GM23338 (cell line): ENCODE results near the gene PPP4R1. TPM values are rescaled to one million over a fixed set of nuclear protein-coding genes. Genes with fewer than 3 reads are reported as not detected.

Source experiments
- ATAC-seq: fragments of 200-7000 bp; cut with Tn5 transposase; 3 replicates; pipeline ENCODE4 v1.9.1; 2020
- DNase-seq: peaks from one replicate; pipeline ENCODE4 v3.0.0-alpha.2; 2015; ENCODE audit warnings: low spot score
- H2AFZ ChIP-seq: fragments of 200-600 bp; sonication (generic); 2 replicates; pipeline ENCODE4 v1.8.0; 2016; ENCODE audit warnings: antibody characterized with exemption, mild to moderate bottlenecking, moderate library complexity
- H3F3A ChIP-seq: fragments of 200-600 bp; sonication (generic); replicated peaks from 2 replicates; pipeline ENCODE4 v1.8.0; 2017; ENCODE audit warnings: antibody characterized with exemption, mixed run types, low read depth
- H3K27ac ChIP-seq: fragments of 200-600 bp; sonication (generic); 2 replicates; pipeline ENCODE4 v1.6.1; 2016; ENCODE audit warnings: low read depth
- H3K27me3 ChIP-seq: fragments of 200-600 bp; sonication (generic); 2 replicates; pipeline ENCODE4 v1.8.0; 2016; ENCODE audit warnings: mild to moderate bottlenecking, mixed run types, moderate library complexity; ENCODE audit not compliant: insufficient read depth
- H3K36me3 ChIP-seq: fragments of 200-600 bp; sonication (generic); 2 replicates; pipeline ENCODE4 v1.8.0; 2016; ENCODE audit warnings: mild to moderate bottlenecking; ENCODE audit not compliant: insufficient read depth
- H3K4me1 ChIP-seq: fragments of 200-600 bp; sonication (generic); 2 replicates; pipeline ENCODE4 v1.8.0; 2016; ENCODE audit warnings: mild to moderate bottlenecking, moderate library complexity; ENCODE audit not compliant: insufficient read depth
- H3K4me2 ChIP-seq: fragments of 200-600 bp; sonication (generic); 2 replicates; pipeline ENCODE4 v1.7.1; 2017; ENCODE audit warnings: mixed run types
- H3K4me3 ChIP-seq: fragments of 200-600 bp; sonication (generic); 2 replicates; pipeline ENCODE4 v1.6.1; 2016; ENCODE audit warnings: mixed run types
- H3K79me2 ChIP-seq: fragments of 200-600 bp; sonication (generic); replicated peaks from 2 replicates; pipeline ENCODE4 v1.8.0; 2017; ENCODE audit warnings: mild to moderate bottlenecking; ENCODE audit not compliant: insufficient read depth
- H3K9me2 ChIP-seq: fragments of 200-600 bp; sonication (generic); 2 replicates; pipeline ENCODE4 v1.8.0; 2017; ENCODE audit not compliant: insufficient read depth
- H4K20me1 ChIP-seq: fragments of 200-600 bp; sonication (generic); replicated peaks from 2 replicates; pipeline ENCODE4 v1.8.0; 2017; ENCODE audit warnings: mild to moderate bottlenecking; ENCODE audit not compliant: insufficient read depth
- H3K27ac Mint-ChIP-seq: 2 replicates; pipeline ENCODE4 v1.8.0; 2020; ENCODE audit warnings: inconsistent platforms, mild to moderate bottlenecking, moderate library complexity, mixed read lengths
- H3K27me3 Mint-ChIP-seq: 3 replicates; pipeline ENCODE4 v1.8.0; 2022; ENCODE audit warnings: low read depth, mild to moderate bottlenecking, moderate library complexity, mixed read lengths, inconsistent platforms; ENCODE audit not compliant: insufficient read depth, poor library complexity
- H3K36me3 Mint-ChIP-seq: 3 replicates; pipeline ENCODE4 v1.8.0; 2021; ENCODE audit warnings: low read depth, mild to moderate bottlenecking, inconsistent platforms, moderate library complexity, mixed read lengths
- H3K4me1 Mint-ChIP-seq: 3 replicates; pipeline ENCODE4 v1.8.0; 2020; ENCODE audit warnings: mild to moderate bottlenecking, inconsistent platforms, mixed read lengths
- H3K4me3 Mint-ChIP-seq: 3 replicates; pipeline ENCODE4 v1.8.0; 2021; ENCODE audit warnings: moderate library complexity, mild to moderate bottlenecking, inconsistent platforms, mixed read lengths
- H3K9me3 Mint-ChIP-seq: 3 replicates; pipeline ENCODE4 v1.8.0; 2020; ENCODE audit warnings: moderate library complexity, mild to moderate bottlenecking, inconsistent platforms, mixed read lengths
- CREB1 ChIP-seq: fragments of 250-450 bp; sonication (Bioruptor Pico); IDR thresholded peaks from 2 replicates; pipeline ENCODE4 v1.5.0; 2020; ENCODE audit warnings: low read depth, mild to moderate bottlenecking, moderate library complexity
- ETS1 ChIP-seq: IDR thresholded peaks from 2 replicates; pipeline ENCODE4 v1.6.1; 2016; ENCODE audit warnings: antibody characterized with exemption
- EZH2 ChIP-seq: fragments of 200-600 bp; sonication (generic); IDR thresholded peaks from one replicate; pipeline ENCODE4 v1.8.0; 2017; ENCODE audit warnings: antibody characterized with exemption, mild to moderate bottlenecking, low read depth; ENCODE audit not compliant: unreplicated experiment
- EZH2phosphoT487 ChIP-seq: fragments of 200-600 bp; sonication (generic); IDR thresholded peaks from one replicate; pipeline ENCODE4 v1.8.1; 2018; ENCODE audit warnings: antibody characterized with exemption; ENCODE audit not compliant: unreplicated experiment
- JUNB ChIP-seq: IDR thresholded peaks from one replicate; pipeline ENCODE4 v1.6.1; 2016; ENCODE audit warnings: antibody characterized with exemption; ENCODE audit not compliant: unreplicated experiment
- NANOG ChIP-seq: IDR thresholded peaks from 2 replicates; pipeline ENCODE4 v1.6.1; 2016; ENCODE audit warnings: antibody characterized with exemption, borderline replicate concordance
- POLR2AphosphoS5 ChIP-seq: IDR thresholded peaks from 2 replicates; pipeline ENCODE4 v1.6.1; 2016; ENCODE audit warnings: antibody characterized with exemption, low read depth
- REST ChIP-seq: IDR thresholded peaks from one replicate; pipeline ENCODE4 v1.6.1; 2018; ENCODE audit warnings: antibody characterized with exemption; ENCODE audit not compliant: unreplicated experiment
- STAT1 ChIP-seq: IDR thresholded peaks from one replicate; pipeline ENCODE4 v1.6.1; 2016; ENCODE audit warnings: antibody characterized with exemption; ENCODE audit not compliant: unreplicated experiment
- ZNF114 ChIP-seq: fragments of 250-450 bp; sonication (Bioruptor Pico); IDR thresholded peaks from 2 replicates; pipeline ENCODE4 v1.5.0; 2020; ENCODE audit warnings: mild to moderate bottlenecking, moderate library complexity
- ZNF331 ChIP-seq: fragments of 250-450 bp; sonication (Bioruptor Pico); IDR thresholded peaks from 2 replicates; pipeline ENCODE4 v1.5.0; 2020; ENCODE audit warnings: low read depth, mild to moderate bottlenecking, moderate library complexity
- polyA plus RNA-seq: library from polyadenylated mRNA; unstranded; fragments of >200 nt; fragmentation: Nextera tagmentation; extraction: Ambion mirVana; gene quantifications from 2 replicates; pipeline ENCODE4 v1.2.1, GENCODE V29; 2016
- total RNA-seq: library from RNA; depleted of rRNA; stranded (reverse); fragments of >200 nt; shearing (Covaris generic); gene quantifications from 2 replicates; pipeline ENCODE4 v1.2.3, GENCODE V29; 2014
- TF ChIP-seq, protein P1 (sequence below): fragments of 250-450 bp; sonication (Bioruptor Pico); IDR thresholded peaks from 2 replicates; pipeline ENCODE4 v1.5.0; 2020; ENCODE audit warnings: mild to moderate bottlenecking, moderate library complexity
- TF ChIP-seq, protein P2 (sequence below), 2 experiments: fragments of 200-600 bp in 1 of 2; sonication (generic) in 1 of 2; conservative IDR thresholded peaks; 2 replicates each; pipeline versions ENCODE4 v1.5.1 to v1.6.1; 2016 to 2017; ENCODE audit warnings: antibody characterized with exemption in 2 of 2, low read depth in 2 of 2, mild to moderate bottlenecking in 2 of 2, moderate library complexity in 1 of 2

Gene PPP4R1
- total and polyA plus RNA-seq, 2 experiments from 2014 or later = 18.1 to 79.4 TPM

- ATAC-seq (no peak), DNase-seq (no peak)
- Histone ChIP-seq H3K27me3 (no peaks in the 10 kb centered on the region), H3K4me1 (peaks cover 9% of the 10 kb centered on the region; the same call in 1 of the 2 replicates), H4K20me1 (no peaks in the 10 kb centered on the region), H3F3A (no peaks in the 10 kb centered on the region), H3K27ac (no peak overlapping the region), H3K79me2 (no peaks in the 10 kb centered on the region), H3K9me2 (no peaks in the 10 kb centered on the region), H3K4me3 (no peak overlapping the region), H3K36me3 (no peaks in the 10 kb centered on the region), H2AFZ (no peak overlapping the region), H3K4me2 (no peak overlapping the region)
- Mint-ChIP-seq H3K4me1 (peaks cover 21% of the 10 kb centered on the region), H3K4me3 (no peak overlapping the region), H3K36me3 (no peaks in the 10 kb centered on the region; the same call in 2 of the 3 replicates), H3K27ac (no peak overlapping the region), H3K27me3 (peaks cover 2% of the 10 kb centered on the region), H3K9me3 (no peaks in the 10 kb centered on the region)
- TF ChIP-seq EZH2 (no peak), STAT1 (no peak), ETS1 (no peak), ZNF114 (CRISPR knock-in tag) (no peak), POLR2AphosphoS5 (no peak), ZNF331 (CRISPR knock-in tag) (no peak), NANOG (no peak), CREB1 (CRISPR knock-in tag) (no peak), EZH2phosphoT487 (no peak), REST (no peak), JUNB (no peak)
- TF ChIP-seq, protein P1, sequence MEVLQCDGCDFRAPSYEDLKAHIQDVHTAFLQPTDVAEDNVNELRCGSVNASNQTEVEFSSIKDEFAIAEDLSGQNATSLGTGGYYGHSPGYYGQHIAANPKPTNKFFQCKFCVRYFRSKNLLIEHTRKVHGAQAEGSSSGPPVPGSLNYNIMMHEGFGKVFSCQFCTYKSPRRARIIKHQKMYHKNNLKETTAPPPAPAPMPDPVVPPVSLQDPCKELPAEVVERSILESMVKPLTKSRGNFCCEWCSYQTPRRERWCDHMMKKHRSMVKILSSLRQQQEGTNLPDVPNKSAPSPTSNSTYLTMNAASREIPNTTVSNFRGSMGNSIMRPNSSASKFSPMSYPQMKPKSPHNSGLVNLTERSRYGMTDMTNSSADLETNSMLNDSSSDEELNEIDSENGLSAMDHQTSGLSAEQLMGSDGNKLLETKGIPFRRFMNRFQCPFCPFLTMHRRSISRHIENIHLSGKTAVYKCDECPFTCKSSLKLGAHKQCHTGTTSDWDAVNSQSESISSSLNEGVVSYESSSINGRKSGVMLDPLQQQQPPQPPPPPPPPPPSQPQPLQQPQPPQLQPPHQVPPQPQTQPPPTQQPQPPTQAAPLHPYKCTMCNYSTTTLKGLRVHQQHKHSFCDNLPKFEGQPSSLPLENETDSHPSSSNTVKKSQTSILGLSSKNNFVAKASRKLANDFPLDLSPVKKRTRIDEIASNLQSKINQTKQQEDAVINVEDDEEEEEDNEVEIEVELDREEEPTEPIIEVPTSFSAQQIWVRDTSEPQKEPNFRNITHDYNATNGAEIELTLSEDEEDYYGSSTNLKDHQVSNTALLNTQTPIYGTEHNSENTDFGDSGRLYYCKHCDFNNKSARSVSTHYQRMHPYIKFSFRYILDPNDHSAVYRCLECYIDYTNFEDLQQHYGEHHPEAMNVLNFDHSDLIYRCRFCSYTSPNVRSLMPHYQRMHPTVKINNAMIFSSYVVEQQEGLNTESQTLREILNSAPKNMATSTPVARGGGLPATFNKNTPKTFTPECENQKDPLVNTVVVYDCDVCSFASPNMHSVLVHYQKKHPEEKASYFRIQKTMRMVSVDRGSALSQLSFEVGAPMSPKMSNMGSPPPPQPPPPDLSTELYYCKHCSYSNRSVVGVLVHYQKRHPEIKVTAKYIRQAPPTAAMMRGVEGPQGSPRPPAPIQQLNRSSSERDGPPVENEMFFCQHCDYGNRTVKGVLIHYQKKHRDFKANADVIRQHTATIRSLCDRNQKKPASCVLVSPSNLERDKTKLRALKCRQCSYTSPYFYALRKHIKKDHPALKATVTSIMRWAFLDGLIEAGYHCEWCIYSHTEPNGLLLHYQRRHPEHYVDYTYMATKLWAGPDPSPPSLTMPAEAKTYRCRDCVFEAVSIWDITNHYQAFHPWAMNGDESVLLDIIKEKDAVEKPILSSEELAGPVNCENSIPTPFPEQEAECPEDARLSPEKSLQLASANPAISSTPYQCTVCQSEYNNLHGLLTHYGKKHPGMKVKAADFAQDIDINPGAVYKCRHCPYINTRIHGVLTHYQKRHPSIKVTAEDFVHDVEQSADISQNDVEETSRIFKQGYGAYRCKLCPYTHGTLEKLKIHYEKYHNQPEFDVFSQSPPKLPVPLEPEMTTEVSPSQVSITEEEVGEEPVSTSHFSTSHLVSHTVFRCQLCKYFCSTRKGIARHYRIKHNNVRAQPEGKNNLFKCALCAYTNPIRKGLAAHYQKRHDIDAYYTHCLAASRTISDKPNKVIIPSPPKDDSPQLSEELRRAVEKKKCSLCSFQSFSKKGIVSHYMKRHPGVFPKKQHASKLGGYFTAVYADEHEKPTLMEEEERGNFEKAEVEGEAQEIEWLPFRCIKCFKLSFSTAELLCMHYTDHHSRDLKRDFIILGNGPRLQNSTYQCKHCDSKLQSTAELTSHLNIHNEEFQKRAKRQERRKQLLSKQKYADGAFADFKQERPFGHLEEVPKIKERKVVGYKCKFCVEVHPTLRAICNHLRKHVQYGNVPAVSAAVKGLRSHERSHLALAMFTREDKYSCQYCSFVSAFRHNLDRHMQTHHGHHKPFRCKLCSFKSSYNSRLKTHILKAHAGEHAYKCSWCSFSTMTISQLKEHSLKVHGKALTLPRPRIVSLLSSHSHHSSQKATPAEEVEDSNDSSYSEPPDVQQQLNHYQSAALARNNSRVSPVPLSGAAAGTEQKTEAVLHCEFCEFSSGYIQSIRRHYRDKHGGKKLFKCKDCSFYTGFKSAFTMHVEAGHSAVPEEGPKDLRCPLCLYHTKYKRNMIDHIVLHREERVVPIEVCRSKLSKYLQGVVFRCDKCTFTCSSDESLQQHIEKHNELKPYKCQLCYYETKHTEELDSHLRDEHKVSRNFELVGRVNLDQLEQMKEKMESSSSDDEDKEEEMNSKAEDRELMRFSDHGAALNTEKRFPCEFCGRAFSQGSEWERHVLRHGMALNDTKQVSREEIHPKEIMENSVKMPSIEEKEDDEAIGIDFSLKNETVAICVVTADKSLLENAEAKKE (CRISPR knock-in tag) = no peak
- TF ChIP-seq, protein P2, sequence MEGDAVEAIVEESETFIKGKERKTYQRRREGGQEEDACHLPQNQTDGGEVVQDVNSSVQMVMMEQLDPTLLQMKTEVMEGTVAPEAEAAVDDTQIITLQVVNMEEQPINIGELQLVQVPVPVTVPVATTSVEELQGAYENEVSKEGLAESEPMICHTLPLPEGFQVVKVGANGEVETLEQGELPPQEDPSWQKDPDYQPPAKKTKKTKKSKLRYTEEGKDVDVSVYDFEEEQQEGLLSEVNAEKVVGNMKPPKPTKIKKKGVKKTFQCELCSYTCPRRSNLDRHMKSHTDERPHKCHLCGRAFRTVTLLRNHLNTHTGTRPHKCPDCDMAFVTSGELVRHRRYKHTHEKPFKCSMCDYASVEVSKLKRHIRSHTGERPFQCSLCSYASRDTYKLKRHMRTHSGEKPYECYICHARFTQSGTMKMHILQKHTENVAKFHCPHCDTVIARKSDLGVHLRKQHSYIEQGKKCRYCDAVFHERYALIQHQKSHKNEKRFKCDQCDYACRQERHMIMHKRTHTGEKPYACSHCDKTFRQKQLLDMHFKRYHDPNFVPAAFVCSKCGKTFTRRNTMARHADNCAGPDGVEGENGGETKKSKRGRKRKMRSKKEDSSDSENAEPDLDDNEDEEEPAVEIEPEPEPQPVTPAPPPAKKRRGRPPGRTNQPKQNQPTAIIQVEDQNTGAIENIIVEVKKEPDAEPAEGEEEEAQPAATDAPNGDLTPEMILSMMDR (conservative IDR thresholded peaks at IDR 0.05; ENCODE audit: low read depth in 2 of 2) = no peak
Observed at GRCh38 chr18:9648431-9649163, 34.2 kb upstream of the PPP4R1 start.
